Effector memory CD4-positive, alpha-beta T cell (primary cell): Measurements from ENCODE around the gene PHACTR3.
"Not testable (repeated sequence)": the region's sequence is repeated elsewhere in the genome, so short reads cannot be mapped to it uniquely, and the experiment has no call there.

Experiments
- DNase-seq, 3 donors: peaks; one replicate each; pipeline ENCODE4 v3.0.0-alpha.2; 2020
- H3K27ac ChIP-seq: 2 replicates; pipeline ENCODE4 v1.7.0; 2013; ENCODE audit warnings: mild to moderate bottlenecking, low read length, moderate library complexity; ENCODE audit not compliant: insufficient read depth, poor library complexity, severe bottlenecking
- H3K27me3 ChIP-seq: replicated peaks from 2 replicates; pipeline ENCODE4 v1.7.0; 2013; ENCODE audit warnings: mild to moderate bottlenecking, low read length; ENCODE audit not compliant: insufficient read depth, control insufficient read depth, poor library complexity, severe bottlenecking
- H3K36me3 ChIP-seq: 2 replicates; pipeline ENCODE4 v1.7.0; 2013; ENCODE audit warnings: mild to moderate bottlenecking, low read length, moderate library complexity; ENCODE audit not compliant: control insufficient read depth, insufficient read depth
- H3K4me1 ChIP-seq: 2 replicates; pipeline ENCODE4 v1.7.0; 2013; ENCODE audit warnings: low read length, mild to moderate bottlenecking; ENCODE audit not compliant: control insufficient read depth, insufficient read depth, poor library complexity, severe bottlenecking
- H3K4me3 ChIP-seq: 2 replicates; pipeline ENCODE4 v1.7.0; 2013; ENCODE audit warnings: low read length, low read depth, mild to moderate bottlenecking; ENCODE audit not compliant: insufficient read depth, poor library complexity, severe bottlenecking
- H3K9me3 ChIP-seq: 2 replicates; pipeline ENCODE4 v1.7.0; 2013; ENCODE audit warnings: mild to moderate bottlenecking, low read length, moderate library complexity; ENCODE audit not compliant: control insufficient read depth

PHACTR3 gene

GRCh38 chr20:59618585-59618984 is 14.2 kb downstream of the PHACTR3 start:
- H3K4me3 ChIP-seq, H3K36me3 ChIP-seq, DNase-seq, H3K27ac ChIP-seq, H3K27me3 ChIP-seq, H3K4me1 ChIP-seq, H3K9me3 ChIP-seq: not testable (repeated sequence)

- H3K27me3 ChIP-seq = no peaks in the 10 kb centered on the region
- no peaks in the 10 kb centered on the region for H3K36me3 ChIP-seq
- H3K27ac ChIP-seq = no peak overlapping the region
- no peak overlapping the region for H3K4me3 ChIP-seq
- H3K9me3 ChIP-seq = no peaks in the 10 kb centered on the region
- no peaks in the 10 kb centered on the region for H3K4me1 ChIP-seq
- DNase-seq = no peak
Observed at GRCh38 chr20:59620860-59621505, 16.6 kb downstream of the PHACTR3 start.

- no peak overlapping the region for H3K27ac ChIP-seq
- no peaks in the 10 kb centered on the region for H3K9me3 ChIP-seq
- no peak overlapping the region for H3K4me3 ChIP-seq
- no peaks in the 10 kb centered on the region for H3K27me3 ChIP-seq
- no peak for DNase-seq
- no peaks in the 10 kb centered on the region for H3K36me3 ChIP-seq
- no peaks in the 10 kb centered on the region for H3K4me1 ChIP-seq
Observed at GRCh38 chr20:59622496-59622895, 18.2 kb downstream of the PHACTR3 start.

- no peak overlapping the region for H3K27ac ChIP-seq
- no peak overlapping the region for H3K4me3 ChIP-seq
- H3K36me3 ChIP-seq = no peaks in the 10 kb centered on the region
- H3K27me3 ChIP-seq = no peaks in the 10 kb centered on the region
- H3K9me3 ChIP-seq = no peaks in the 10 kb centered on the region
- no peaks in the 10 kb centered on the region for H3K4me1 ChIP-seq
- DNase-seq = no peak
Observed at GRCh38 chr20:59623133-59623532, 18.8 kb downstream of the PHACTR3 start.

GRCh38 chr20:59623583-59623982 is 19.2 kb downstream of the PHACTR3 start:
- Histone ChIP-seq H3K27me3 (no peaks in the 10 kb centered on the region), H3K4me1 (no peaks in the 10 kb centered on the region), H3K27ac (no peak overlapping the region), H3K9me3 (no peaks in the 10 kb centered on the region), H3K36me3 (no peaks in the 10 kb centered on the region), H3K4me3 (no peak overlapping the region)
- no peak for DNase-seq

- no peaks in the 10 kb centered on the region for H3K36me3 ChIP-seq
- H3K27me3 ChIP-seq = no peaks in the 10 kb centered on the region
- H3K4me1 ChIP-seq = no peaks in the 10 kb centered on the region
- no peak for DNase-seq
- H3K27ac ChIP-seq = no peak overlapping the region
- H3K4me3 ChIP-seq = no peak overlapping the region
- no peaks in the 10 kb centered on the region for H3K9me3 ChIP-seq
Observed at GRCh38 chr20:59624401-59624800, 20.1 kb downstream of the PHACTR3 start.

- Histone ChIP-seq H3K4me1 (no peaks in the 10 kb centered on the region), H3K9me3 (no peaks in the 10 kb centered on the region), H3K27ac (no peak overlapping the region), H3K4me3 (no peak overlapping the region), H3K36me3 (no peaks in the 10 kb centered on the region), H3K27me3 (no peaks in the 10 kb centered on the region)
- DNase-seq = no peak
Observed at GRCh38 chr20:59625214-59625922, 21.0 kb downstream of the PHACTR3 start.

- no peaks in the 10 kb centered on the region for H3K36me3 ChIP-seq
- no peak overlapping the region for H3K4me3 ChIP-seq
- H3K27me3 ChIP-seq = no peaks in the 10 kb centered on the region
- H3K27ac ChIP-seq = no peak overlapping the region
- H3K9me3 ChIP-seq = no peaks in the 10 kb centered on the region
- no peaks in the 10 kb centered on the region for H3K4me1 ChIP-seq
- DNase-seq = no peak
Observed at GRCh38 chr20:59627298-59627697, 23.0 kb downstream of the PHACTR3 start.

- H3K27me3 ChIP-seq = no peaks in the 10 kb centered on the region
- no peak overlapping the region for H3K4me3 ChIP-seq
- H3K4me1 ChIP-seq = no peaks in the 10 kb centered on the region
- no peaks in the 10 kb centered on the region for H3K36me3 ChIP-seq
- no peak overlapping the region for H3K27ac ChIP-seq
- no peak for DNase-seq
- H3K9me3 ChIP-seq = no peaks in the 10 kb centered on the region
Observed at GRCh38 chr20:59628171-59628570, 23.8 kb downstream of the PHACTR3 start.

- Histone ChIP-seq H3K27me3 (no peaks in the 10 kb centered on the region), H3K9me3 (no peaks in the 10 kb centered on the region), H3K4me1 (no peaks in the 10 kb centered on the region), H3K36me3 (no peaks in the 10 kb centered on the region), H3K27ac (no peak overlapping the region), H3K4me3 (no peak overlapping the region)
- no peak for DNase-seq
Observed at GRCh38 chr20:59629141-59630045, 25.1 kb downstream of the PHACTR3 start.
